HCT116 (cell line): Measurements from ENCODE around the gene SPAG4. TPM values are rescaled to one million over a fixed set of nuclear protein-coding genes. Genes with fewer than 3 reads are reported as not detected.

Experiments used
- ATAC-seq: fragments of 200-7000 bp; cut with Tn5 transposase; 2 replicates; pipeline ENCODE4 v1.9.1; 2020; ENCODE audit warnings: mild to moderate bottlenecking, moderate library complexity
- BruUV-seq: library from RNA; stranded (reverse); fragments of 400-500 nt; replicated peaks from 2 replicates; lab custom pipeline; 2021; lab: Mats Ljungman, UMichigan
- CTCF ChIA-PET: fragments of 300-600 bp; sonication (Branson Sonifier 250); formaldehyde crosslinking; loops from one replicate; lab custom pipeline; 2021; ENCODE audit warnings: antibody characterized with exemption; lab: Charles Lee
- POLR2A ChIA-PET: fragments of 300-600, 350-600 bp; sonication (Branson Sonifier 250); formaldehyde crosslinking; loops from one replicate; lab custom pipeline; 2021; ENCODE audit warnings: antibody characterized with exemption; lab: Charles Lee
- RAD21 ChIA-PET, 2 experiments: fragments of 300-600 bp; sonication (Branson Sonifier 250); formaldehyde crosslinking; loops; one replicate each; lab custom pipeline; 2023; ENCODE audit warnings: low total read pairs in 2 of 2; ENCODE audit not compliant: uncharacterized antibody in 2 of 2, unreplicated experiment in 2 of 2, low non-redundant PET in 1 of 2; lab: Charles Lee
- DNase-seq: peaks from one replicate; pipeline ENCODE4 v3.0.0-alpha.2; 2010; ENCODE audit warnings: low read depth, low spot score
- H2AFZ ChIP-seq: fragments of 200-600 bp; shearing (Covaris generic), sonication (generic); 2 replicates; pipeline ENCODE4 v1.6.1; 2017; ENCODE audit warnings: low read depth, mixed run types, mixed read lengths, antibody characterized with exemption, low read length; ENCODE audit not compliant: poor library complexity, severe bottlenecking
- H3K27ac ChIP-seq: 2 replicates; pipeline ENCODE4 v1.5.1; 2012; ENCODE audit warnings: low read depth, low read length
- H3K27me3 ChIP-seq: fragments of 200-600 bp; sonication (generic); 2 replicates; pipeline ENCODE4 v1.6.1; 2016; ENCODE audit warnings: mixed run types, low read length, mixed read lengths; ENCODE audit not compliant: insufficient read depth
- H3K36me3 ChIP-seq, 2 experiments: fragments of 200-500 bp in 1 of 2; fragments of 200-600 bp in 1 of 2; sonication (Bioruptor generic) in 1 of 2; sonication (generic) in 1 of 2; 2 replicates each; pipeline versions ENCODE4 v1.5.1 to v1.6.1; 2014 to 2016; ENCODE audit warnings: low read length in 2 of 2, inconsistent platforms in 1 of 2, mixed read lengths in 1 of 2, mixed run types in 1 of 2; ENCODE audit not compliant: insufficient read depth in 2 of 2, control insufficient read depth in 1 of 2
- H3K4me1 ChIP-seq, 2 experiments: fragments of 200-600 bp in 1 of 2; sonication (generic) in 1 of 2; 2 replicates each; pipeline versions ENCODE4 v1.5.1 to v1.6.1; 2012 to 2017; ENCODE audit warnings: low read length in 2 of 2, inconsistent platforms in 1 of 2, mild to moderate bottlenecking in 1 of 2, mixed read lengths in 1 of 2, mixed run types in 1 of 2, moderate library complexity in 1 of 2; ENCODE audit not compliant: insufficient read depth in 2 of 2, control insufficient read depth in 1 of 2
- H3K4me2 ChIP-seq: fragments of 200-600 bp; sonication (generic); 2 replicates; pipeline ENCODE4 v1.6.1; 2017; ENCODE audit warnings: mixed run types, low read length, mixed read lengths
- H3K4me3 ChIP-seq, 2 experiments: fragments of 200-600 bp in 1 of 2; sonication (generic) in 1 of 2; replicated peaks in 1 of 2; 2 replicates each; pipeline ENCODE4 v1.5.1; 2011 to 2016; ENCODE audit warnings: low read length in 2 of 2, control low read depth in 1 of 2, low read depth in 1 of 2, mild to moderate bottlenecking in 1 of 2, mixed read lengths in 1 of 2, mixed run types in 1 of 2
- H3K79me2 ChIP-seq: fragments of 200-600 bp; sonication (generic); 2 replicates; pipeline ENCODE4 v1.6.1; 2017; ENCODE audit warnings: mild to moderate bottlenecking, mixed run types, low read length, moderate library complexity, mixed read lengths; ENCODE audit not compliant: insufficient read depth
- H3K9ac ChIP-seq: fragments of 200-600 bp; sonication (generic); 2 replicates; pipeline ENCODE4 v1.6.1; 2016; ENCODE audit warnings: low read length, mixed read lengths
- H3K9me2 ChIP-seq: fragments of 200-600 bp; sonication (generic), shearing (Covaris generic); 2 replicates; pipeline ENCODE4 v1.6.1; 2017; ENCODE audit warnings: mixed run types, mild to moderate bottlenecking, moderate library complexity; ENCODE audit not compliant: insufficient read depth
- H3K9me3 ChIP-seq, 2 experiments: fragments of 200-500 bp in 1 of 2; fragments of 200-600 bp in 1 of 2; sonication (Bioruptor generic) in 1 of 2; sonication (generic) in 1 of 2; 2 replicates each; pipeline ENCODE4 v1.6.1; 2014 to 2017; ENCODE audit warnings: low read length in 2 of 2, mixed read lengths in 2 of 2, inconsistent platforms in 1 of 2, low read depth in 1 of 2, mild to moderate bottlenecking in 1 of 2, mixed run types in 1 of 2, moderate library complexity in 1 of 2; ENCODE audit not compliant: control insufficient read depth in 1 of 2, insufficient read depth in 1 of 2
- H4K20me1 ChIP-seq: fragments of 200-600 bp; sonication (generic), shearing (Covaris generic); 2 replicates; pipeline ENCODE4 v1.6.1; 2017; ENCODE audit warnings: mixed run types, mild to moderate bottlenecking, moderate library complexity; ENCODE audit not compliant: insufficient read depth
- ATF3 ChIP-seq: IDR thresholded peaks from 2 replicates; pipeline ENCODE4 v1.6.1; 2012
- CBX3 ChIP-seq: IDR thresholded peaks from 2 replicates; pipeline ENCODE4 v1.6.1; 2012; ENCODE audit warnings: low read depth
- CEBPB ChIP-seq: IDR thresholded peaks from 2 replicates; pipeline ENCODE4 v1.6.1; 2012; ENCODE audit warnings: low read depth
- CTCF ChIP-seq, 3 experiments: fragments of 200-600 bp in 1 of 3; sonication (generic) in 1 of 3; IDR thresholded peaks in 2 of 3; conservative IDR thresholded peaks in 1 of 3; 2 replicates each; pipeline ENCODE4 v1.5.1; 2012 to 2017; ENCODE audit warnings: low read depth in 2 of 3, low read length in 2 of 3, antibody characterized with exemption in 1 of 3, borderline replicate concordance in 1 of 3, control low read depth in 1 of 3, mild to moderate bottlenecking in 1 of 3, mixed read lengths in 1 of 3, mixed run types in 1 of 3, moderate library complexity in 1 of 3; ENCODE audit not compliant: insufficient read depth in 1 of 3
- ELF1 ChIP-seq: IDR thresholded peaks from 2 replicates; pipeline ENCODE4 v1.6.1; 2012; ENCODE audit warnings: low read depth, borderline replicate concordance
- EZH2phosphoT487 ChIP-seq: fragments of 200-600 bp; IDR thresholded peaks from 2 replicates; pipeline ENCODE4 v1.6.1; 2018; ENCODE audit warnings: antibody characterized with exemption, borderline replicate concordance
- FOSL1 ChIP-seq: IDR thresholded peaks from 2 replicates; pipeline ENCODE4 v1.6.1; 2012; ENCODE audit warnings: low read depth
- JUND ChIP-seq: IDR thresholded peaks from 2 replicates; pipeline ENCODE4 v1.6.1; 2012
- MAX ChIP-seq: IDR thresholded peaks from 2 replicates; pipeline ENCODE4 v1.6.1; 2012
- POLR2A ChIP-seq: IDR thresholded peaks from 2 replicates; pipeline ENCODE4 v1.7.0; 2011; ENCODE audit warnings: borderline replicate concordance; ENCODE audit not compliant: insufficient read depth, insufficient read length; ENCODE audit errors: extremely low read depth
- POLR2AphosphoS5 ChIP-seq: IDR thresholded peaks from 2 replicates; pipeline ENCODE4 v1.6.1; 2011; ENCODE audit warnings: mild to moderate bottlenecking, low read depth, low read length, moderate library complexity
- REST ChIP-seq: IDR thresholded peaks from 2 replicates; pipeline ENCODE4 v1.6.1; 2012; ENCODE audit warnings: low read depth
- SIN3A ChIP-seq: IDR thresholded peaks from 2 replicates; pipeline ENCODE4 v1.6.1; 2012; ENCODE audit warnings: low read depth
- SP1 ChIP-seq: IDR thresholded peaks from 2 replicates; pipeline ENCODE4 v1.6.1; 2012; ENCODE audit warnings: low read depth
- SRF ChIP-seq: IDR thresholded peaks from 2 replicates; pipeline ENCODE4 v1.6.1; 2012; ENCODE audit warnings: low read depth
- YY1 ChIP-seq: IDR thresholded peaks from 2 replicates; pipeline ENCODE4 v1.6.1; 2011; ENCODE audit warnings: low read length, low read depth, moderate library complexity, mild to moderate bottlenecking; ENCODE audit not compliant: insufficient replicate concordance; ENCODE audit errors: extremely low read depth
- ZBTB33 ChIP-seq: IDR thresholded peaks from 2 replicates; pipeline ENCODE4 v1.6.1; 2011; ENCODE audit warnings: mild to moderate bottlenecking, low read length, moderate library complexity; ENCODE audit not compliant: insufficient replicate concordance; ENCODE audit errors: extremely low read depth
- ZFX ChIP-seq: fragments of 450-650 bp; IDR thresholded peaks from 2 replicates; pipeline ENCODE4 v1.6.1; 2017
- ZNF274 ChIP-seq: fragments of 200-500 bp; sonication (Bioruptor generic); IDR thresholded peaks from 2 replicates; pipeline ENCODE4 v1.6.1; 2014; ENCODE audit warnings: mild to moderate bottlenecking, low read depth, low read length, inconsistent platforms
- intact Hi-C: fragments of 100-400 bp; cut with micrococcal nuclease; formaldehyde crosslinking; loops from 2 replicates; pipeline ENCODE4 v1.10.0; 2022
- total RNA-seq: library from RNA; stranded (reverse); gene quantifications from one replicate; pipeline ENCODE4 v1.2.1, GENCODE V29; 2021; ENCODE audit not compliant: unreplicated experiment

The SPAG4 gene
- total RNA-seq, 1 experiment from 2014 or later: 6.2 TPM

- H3K9ac ChIP-seq: no peak overlapping the region
- no peak overlapping the region for H3K4me2 ChIP-seq
- H2AFZ ChIP-seq: no peak overlapping the region
- H4K20me1 ChIP-seq: no peaks in the 10 kb centered on the region
- H3K9me2 ChIP-seq: no peaks in the 10 kb centered on the region
- CTCF ChIA-PET: no interaction called here
- no peak for TF ChIP-seq SIN3A
- TF ChIP-seq FOSL1: no peak
- TF ChIP-seq JUND: no peak
- no peak for TF ChIP-seq SRF
- no peak for TF ChIP-seq MAX
- no peak for TF ChIP-seq POLR2AphosphoS5
- TF ChIP-seq YY1: no peak
- TF ChIP-seq CEBPB: no peak
- no peak for TF ChIP-seq ZBTB33
- TF ChIP-seq CTCF (IDR thresholded peaks at IDR 0.05 in 2 of 3, conservative IDR thresholded peaks at IDR 0.05 in 1 of 3; ENCODE audit: borderline replicate concordance in 1 of 3, insufficient read depth in 1 of 3, low read depth in 2 of 3, low read length in 2 of 3): no peak
- TF ChIP-seq CBX3: no peak
- TF ChIP-seq REST: no peak
- no peak for TF ChIP-seq EZH2phosphoT487
- no peak for TF ChIP-seq ZFX
- no peak for TF ChIP-seq ATF3
- no peak for TF ChIP-seq SP1
- TF ChIP-seq POLR2A: no peak
- TF ChIP-seq ZNF274: no peak
- TF ChIP-seq ELF1: no peak
- TF ChIP-seq, all 23 proteins: peak for 0
- POLR2A ChIA-PET: interaction anchor here (1.0 kb wide), 1 partner anchor 11 kb away, joined by 3 read pairs; no protein-coding TSS in a partner anchor
- Histone ChIP-seq H3K4me3 (no peak overlapping the region), H3K9me3 (no peaks in the 10 kb centered on the region), H3K27me3 (no peaks in the 10 kb centered on the region), H3K79me2 (no peaks in the 10 kb centered on the region), H3K27ac (no peak overlapping the region), H3K4me1 (peaks cover 0 to 3% of the 10 kb centered on the region in 2 experiments; a peak in 1 of 4 replicates), H3K36me3 (no peaks in the 10 kb centered on the region)
- DNase-seq: no peak
- intact Hi-C loops: no loop called here
- no TSS peak for BruUV-seq
- RAD21 ChIA-PET: no interaction called here
- no peak for ATAC-seq
These were observed 28.2 kb upstream of the SPAG4 start for GRCh38 chr20:35587436-35587835.
